ENCODE measurements around the gene SPATA13. TPM values are rescaled to one million over a fixed set of nuclear protein-coding genes. Genes with fewer than 3 reads are reported as not detected.

SPATA13 gene
- total RNA-seq, 1 experiment from 2014 or later: 28.7 TPM

GRCh38 chr13:24279327-24280110, 119.0 kb downstream of the SPATA13 start:
- no peak overlapping the region for H3K4me3 ChIP-seq
- POLR2A ChIA-PET (ENCODE audit: unreplicated experiment): no interaction called here
- intact Hi-C loops (cut with micrococcal nuclease; ENCODE audit: unreplicated experiment): no loop called here
- no peaks in the 10 kb centered on the region for H3K27me3 ChIP-seq (ENCODE audit: insufficient read depth, low read depth)
- H3K9me3 ChIP-seq (ENCODE audit: insufficient read depth, low read depth): no peaks in the 10 kb centered on the region
- CTCF ChIA-PET: no interaction called here
- no peak for DNase-seq
- TF ChIP-seq, protein P1, sequence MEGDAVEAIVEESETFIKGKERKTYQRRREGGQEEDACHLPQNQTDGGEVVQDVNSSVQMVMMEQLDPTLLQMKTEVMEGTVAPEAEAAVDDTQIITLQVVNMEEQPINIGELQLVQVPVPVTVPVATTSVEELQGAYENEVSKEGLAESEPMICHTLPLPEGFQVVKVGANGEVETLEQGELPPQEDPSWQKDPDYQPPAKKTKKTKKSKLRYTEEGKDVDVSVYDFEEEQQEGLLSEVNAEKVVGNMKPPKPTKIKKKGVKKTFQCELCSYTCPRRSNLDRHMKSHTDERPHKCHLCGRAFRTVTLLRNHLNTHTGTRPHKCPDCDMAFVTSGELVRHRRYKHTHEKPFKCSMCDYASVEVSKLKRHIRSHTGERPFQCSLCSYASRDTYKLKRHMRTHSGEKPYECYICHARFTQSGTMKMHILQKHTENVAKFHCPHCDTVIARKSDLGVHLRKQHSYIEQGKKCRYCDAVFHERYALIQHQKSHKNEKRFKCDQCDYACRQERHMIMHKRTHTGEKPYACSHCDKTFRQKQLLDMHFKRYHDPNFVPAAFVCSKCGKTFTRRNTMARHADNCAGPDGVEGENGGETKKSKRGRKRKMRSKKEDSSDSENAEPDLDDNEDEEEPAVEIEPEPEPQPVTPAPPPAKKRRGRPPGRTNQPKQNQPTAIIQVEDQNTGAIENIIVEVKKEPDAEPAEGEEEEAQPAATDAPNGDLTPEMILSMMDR (conservative IDR thresholded peaks at IDR 0.05): no peak
- no peak for TF ChIP-seq EZH2 (IDR thresholded peaks at IDR 0.05; ENCODE audit: low read depth)
- no peaks in the 10 kb centered on the region; the same call in none of the 2 replicates for H4K20me1 ChIP-seq (ENCODE audit: insufficient read depth)
- H2AFZ ChIP-seq: no peak overlapping the region
- H3K4me1 ChIP-seq (replicated peaks; ENCODE audit: insufficient read depth): no peaks in the 10 kb centered on the region
- no peaks in the 10 kb centered on the region for H3F3A ChIP-seq (ENCODE audit: insufficient read depth, low read depth)
- H3K4me2 ChIP-seq: no peak overlapping the region
- BruUV-seq (replicated peaks): no TSS peak
- H3K27ac ChIP-seq: no peak overlapping the region
- no peaks in the 10 kb centered on the region for H3K9me2 ChIP-seq (ENCODE audit: insufficient read depth)
- H3K79me2 ChIP-seq (ENCODE audit: low read depth): no peaks in the 10 kb centered on the region
- H3K36me3 ChIP-seq (ENCODE audit: low read depth): no peaks in the 10 kb centered on the region

GRCh38 chr13:24280720-24281119, 120.2 kb downstream of the SPATA13 start:
- DNase-seq: no peak
- no peaks in the 10 kb centered on the region for H3K4me1 ChIP-seq (replicated peaks; ENCODE audit: insufficient read depth)
- no peak overlapping the region for H3K4me3 ChIP-seq
- POLR2A ChIA-PET (ENCODE audit: unreplicated experiment): no interaction called here
- no peaks in the 10 kb centered on the region for H3K79me2 ChIP-seq (ENCODE audit: low read depth)
- no peaks in the 10 kb centered on the region for H3K27me3 ChIP-seq (ENCODE audit: insufficient read depth, low read depth)
- H3K9me2 ChIP-seq (ENCODE audit: insufficient read depth): no peaks in the 10 kb centered on the region
- intact Hi-C loops (cut with micrococcal nuclease; ENCODE audit: unreplicated experiment): no loop called here
- no peak overlapping the region for H2AFZ ChIP-seq
- no TSS peak for BruUV-seq (replicated peaks)
- H3F3A ChIP-seq (ENCODE audit: insufficient read depth, low read depth): no peaks in the 10 kb centered on the region
- TF ChIP-seq, protein P1 (conservative IDR thresholded peaks at IDR 0.05): no peak
- TF ChIP-seq EZH2 (IDR thresholded peaks at IDR 0.05; ENCODE audit: low read depth): no peak
- H3K4me2 ChIP-seq: no peak overlapping the region
- CTCF ChIA-PET: no interaction called here
- no peaks in the 10 kb centered on the region for H3K36me3 ChIP-seq (ENCODE audit: low read depth)
- no peak overlapping the region for H3K27ac ChIP-seq
- no peaks in the 10 kb centered on the region for H3K9me3 ChIP-seq (ENCODE audit: insufficient read depth, low read depth)
- H4K20me1 ChIP-seq (ENCODE audit: insufficient read depth): no peaks in the 10 kb centered on the region; the same call in none of the 2 replicates

- Histone ChIP-seq H3K4me1 (replicated peaks; ENCODE audit: insufficient read depth) (no peaks in the 10 kb centered on the region), H4K20me1 (ENCODE audit: insufficient read depth) (no peaks in the 10 kb centered on the region; the same call in 1 of the 2 replicates), H3K79me2 (ENCODE audit: low read depth) (no peaks in the 10 kb centered on the region), H3K4me3 (no peak overlapping the region), H3K9me3 (ENCODE audit: insufficient read depth, low read depth) (no peaks in the 10 kb centered on the region), H3K27me3 (ENCODE audit: insufficient read depth, low read depth) (no peaks in the 10 kb centered on the region), H2AFZ (no peak overlapping the region), H3F3A (ENCODE audit: insufficient read depth, low read depth) (no peaks in the 10 kb centered on the region), H3K4me2 (no peak overlapping the region), H3K36me3 (ENCODE audit: low read depth) (0 out of 2 replicates have a peak, but pooled peaks cover 3% of the 10 kb centered on the region), H3K9me2 (ENCODE audit: insufficient read depth) (no peaks in the 10 kb centered on the region), H3K27ac (no peak overlapping the region)
- TF ChIP-seq EZH2 (IDR thresholded peaks at IDR 0.05; ENCODE audit: low read depth): no peak
- TF ChIP-seq, protein P1 (conservative IDR thresholded peaks at IDR 0.05): no peak
- intact Hi-C loops (cut with micrococcal nuclease; ENCODE audit: unreplicated experiment): no loop called here
- BruUV-seq (replicated peaks): no TSS peak
- CTCF ChIA-PET: no interaction called here
- POLR2A ChIA-PET (ENCODE audit: unreplicated experiment): no interaction called here
- DNase-seq: no peak
Measured at GRCh38 chr13:24281188-24282008, 120.9 kb downstream of the SPATA13 start.

All from PC-9 (cell line).